Measurements from ENCODE around the gene C4A.
"Not testable (repeated sequence)": the region's sequence is repeated elsewhere in the genome, so short reads cannot be mapped to it uniquely, and the experiment has no call there.

- TF ChIP-seq, protein P1, sequence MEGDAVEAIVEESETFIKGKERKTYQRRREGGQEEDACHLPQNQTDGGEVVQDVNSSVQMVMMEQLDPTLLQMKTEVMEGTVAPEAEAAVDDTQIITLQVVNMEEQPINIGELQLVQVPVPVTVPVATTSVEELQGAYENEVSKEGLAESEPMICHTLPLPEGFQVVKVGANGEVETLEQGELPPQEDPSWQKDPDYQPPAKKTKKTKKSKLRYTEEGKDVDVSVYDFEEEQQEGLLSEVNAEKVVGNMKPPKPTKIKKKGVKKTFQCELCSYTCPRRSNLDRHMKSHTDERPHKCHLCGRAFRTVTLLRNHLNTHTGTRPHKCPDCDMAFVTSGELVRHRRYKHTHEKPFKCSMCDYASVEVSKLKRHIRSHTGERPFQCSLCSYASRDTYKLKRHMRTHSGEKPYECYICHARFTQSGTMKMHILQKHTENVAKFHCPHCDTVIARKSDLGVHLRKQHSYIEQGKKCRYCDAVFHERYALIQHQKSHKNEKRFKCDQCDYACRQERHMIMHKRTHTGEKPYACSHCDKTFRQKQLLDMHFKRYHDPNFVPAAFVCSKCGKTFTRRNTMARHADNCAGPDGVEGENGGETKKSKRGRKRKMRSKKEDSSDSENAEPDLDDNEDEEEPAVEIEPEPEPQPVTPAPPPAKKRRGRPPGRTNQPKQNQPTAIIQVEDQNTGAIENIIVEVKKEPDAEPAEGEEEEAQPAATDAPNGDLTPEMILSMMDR (IDR thresholded peaks at IDR 0.05): not testable (repeated sequence)
- TF ChIP-seq POLR2A (IDR thresholded peaks at IDR 0.05): not testable (repeated sequence)
Measured at GRCh38 chr6:32002546-32003268, 20.9 kb downstream of the C4A start.

All from heart left ventricle (tissue), 13 donors.